ENCODE data around the gene ZIM2. TPM values are rescaled to one million over a fixed set of nuclear protein-coding genes. Genes with fewer than 3 reads are reported as not detected.

Gene ZIM2
- total and polyA plus RNA-seq, 2 experiments from 2014 or later: not detected

DNA sequence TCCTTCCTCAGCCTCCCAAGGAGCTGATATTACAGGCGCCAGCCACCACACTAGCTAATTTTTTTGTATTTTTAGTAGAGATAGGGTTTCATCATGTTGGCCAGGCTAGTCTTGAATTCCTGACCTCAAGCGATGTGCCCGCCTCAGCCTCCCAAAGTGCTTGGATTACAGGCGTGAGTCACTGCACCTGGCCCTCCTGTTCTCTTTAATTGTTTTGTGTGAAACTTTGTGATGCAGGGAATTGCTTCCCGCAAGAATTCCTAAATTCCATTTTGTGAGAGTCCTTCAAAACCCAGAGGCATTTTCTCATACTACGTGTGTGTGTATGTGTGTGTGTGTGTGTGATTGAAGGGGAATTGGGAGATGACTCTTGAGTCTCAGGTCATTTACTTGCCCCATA, 104.0 kb downstream of the ZIM2 start (continued):
- TF ChIP-seq ZNF114 (CRISPR knock-in tag; IDR thresholded peaks at IDR 0.05) (no peak), CREB1 (CRISPR knock-in tag; IDR thresholded peaks at IDR 0.05; ENCODE audit: low read depth) (no peak), EZH2 (IDR thresholded peaks at IDR 0.05; ENCODE audit: low read depth, unreplicated experiment) (no peak), JUNB (IDR thresholded peaks at IDR 0.05; ENCODE audit: unreplicated experiment) (no peak), STAT1 (IDR thresholded peaks at IDR 0.05; ENCODE audit: unreplicated experiment) (no peak)

- Mint-ChIP-seq H3K4me1 (no peaks in the 10 kb centered on the region), H3K36me3 (ENCODE audit: low read depth) (peaks cover 45% of the 10 kb centered on the region), H3K4me3 (no peak overlapping the region), H3K27me3 (ENCODE audit: insufficient read depth, low read depth, poor library complexity) (peaks cover 7% of the 10 kb centered on the region), H3K27ac (no peak overlapping the region), H3K9me3 (peaks cover 93% of the 10 kb centered on the region)
- ATAC-seq (no peak), DNase-seq (ENCODE audit: low spot score) (no peak)
- Histone ChIP-seq H3F3A (replicated peaks; ENCODE audit: low read depth) (no peaks in the 10 kb centered on the region), H3K4me3 (no peak overlapping the region), H2AFZ (no peak overlapping the region), H3K9me2 (ENCODE audit: insufficient read depth) (no peaks in the 10 kb centered on the region), H3K27me3 (ENCODE audit: insufficient read depth) (no peaks in the 10 kb centered on the region), H3K4me1 (ENCODE audit: insufficient read depth) (no peaks in the 10 kb centered on the region), H3K36me3 (ENCODE audit: insufficient read depth) (peaks cover 10% of the 10 kb centered on the region; the same call in 1 of the 2 replicates), H3K79me2 (replicated peaks; ENCODE audit: insufficient read depth) (no peaks in the 10 kb centered on the region), H4K20me1 (replicated peaks; ENCODE audit: insufficient read depth) (no peaks in the 10 kb centered on the region), H3K27ac (ENCODE audit: low read depth) (no peak overlapping the region), H3K4me2 (no peak overlapping the region)
- TF ChIP-seq EZH2 (IDR thresholded peaks at IDR 0.05; ENCODE audit: low read depth, unreplicated experiment) (no peak), NANOG (IDR thresholded peaks at IDR 0.05; ENCODE audit: borderline replicate concordance) (no peak), REST (IDR thresholded peaks at IDR 0.05; ENCODE audit: unreplicated experiment) (peak; percentile 44), JUNB (IDR thresholded peaks at IDR 0.05; ENCODE audit: unreplicated experiment) (no peak), POLR2AphosphoS5 (IDR thresholded peaks at IDR 0.05; ENCODE audit: low read depth) (no peak)
- TF ChIP-seq, protein P1, sequence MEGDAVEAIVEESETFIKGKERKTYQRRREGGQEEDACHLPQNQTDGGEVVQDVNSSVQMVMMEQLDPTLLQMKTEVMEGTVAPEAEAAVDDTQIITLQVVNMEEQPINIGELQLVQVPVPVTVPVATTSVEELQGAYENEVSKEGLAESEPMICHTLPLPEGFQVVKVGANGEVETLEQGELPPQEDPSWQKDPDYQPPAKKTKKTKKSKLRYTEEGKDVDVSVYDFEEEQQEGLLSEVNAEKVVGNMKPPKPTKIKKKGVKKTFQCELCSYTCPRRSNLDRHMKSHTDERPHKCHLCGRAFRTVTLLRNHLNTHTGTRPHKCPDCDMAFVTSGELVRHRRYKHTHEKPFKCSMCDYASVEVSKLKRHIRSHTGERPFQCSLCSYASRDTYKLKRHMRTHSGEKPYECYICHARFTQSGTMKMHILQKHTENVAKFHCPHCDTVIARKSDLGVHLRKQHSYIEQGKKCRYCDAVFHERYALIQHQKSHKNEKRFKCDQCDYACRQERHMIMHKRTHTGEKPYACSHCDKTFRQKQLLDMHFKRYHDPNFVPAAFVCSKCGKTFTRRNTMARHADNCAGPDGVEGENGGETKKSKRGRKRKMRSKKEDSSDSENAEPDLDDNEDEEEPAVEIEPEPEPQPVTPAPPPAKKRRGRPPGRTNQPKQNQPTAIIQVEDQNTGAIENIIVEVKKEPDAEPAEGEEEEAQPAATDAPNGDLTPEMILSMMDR (conservative IDR thresholded peaks at IDR 0.05; ENCODE audit: low read depth in 2 of 2): no peak
- TF ChIP-seq, protein P2, sequence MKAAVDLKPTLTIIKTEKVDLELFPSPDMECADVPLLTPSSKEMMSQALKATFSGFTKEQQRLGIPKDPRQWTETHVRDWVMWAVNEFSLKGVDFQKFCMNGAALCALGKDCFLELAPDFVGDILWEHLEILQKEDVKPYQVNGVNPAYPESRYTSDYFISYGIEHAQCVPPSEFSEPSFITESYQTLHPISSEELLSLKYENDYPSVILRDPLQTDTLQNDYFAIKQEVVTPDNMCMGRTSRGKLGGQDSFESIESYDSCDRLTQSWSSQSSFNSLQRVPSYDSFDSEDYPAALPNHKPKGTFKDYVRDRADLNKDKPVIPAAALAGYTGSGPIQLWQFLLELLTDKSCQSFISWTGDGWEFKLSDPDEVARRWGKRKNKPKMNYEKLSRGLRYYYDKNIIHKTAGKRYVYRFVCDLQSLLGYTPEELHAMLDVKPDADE (IDR thresholded peaks at IDR 0.05): no peak
Observed at GRCh38 chr19:56732976-56733375, 107.5 kb downstream of the ZIM2 start.
